IMR-90 (cell line): ENCODE data around the gene ANO10. TPM values are rescaled to one million over a fixed set of nuclear protein-coding genes. Genes with fewer than 3 reads are reported as not detected.

Experiments
- ATAC-seq: fragments of 200-7000 bp; cut with Tn5 transposase; 2 replicates; pipeline ENCODE4 v1.9.1; 2020; ENCODE audit warnings: low read depth, mild to moderate bottlenecking, moderate library complexity
- BruUV-seq: library from RNA; stranded (reverse); fragments of 400-500 nt; replicated peaks from 2 replicates; lab custom pipeline; 2021; lab: Mats Ljungman, UMichigan
- CTCF ChIA-PET: fragments of 300-600 bp; formaldehyde crosslinking; extraction: SDS; loops from one replicate; lab custom pipeline; 2021; ENCODE audit warnings: antibody characterized with exemption; lab: Yijun Ruan, JAX
- POLR2A ChIA-PET: fragments of 300-600 bp; sonication (Branson Sonifier 250); formaldehyde crosslinking; loops from one replicate; lab custom pipeline; 2022; ENCODE audit warnings: antibody characterized with exemption; ENCODE audit not compliant: unreplicated experiment; lab: Charles Lee
- DNase-seq: peaks from one replicate; pipeline ENCODE4 v3.0.0; 2013
- H2AFZ ChIP-seq: replicated peaks from 2 replicates; pipeline ENCODE3; 2013; ENCODE audit warnings: low read length, mild to moderate bottlenecking; ENCODE audit not compliant: poor library complexity
- H2AK5ac ChIP-seq: 2 replicates; pipeline ENCODE4 v1.6.1; 2013; ENCODE audit warnings: low read depth, low read length, inconsistent platforms
- H2AK9ac ChIP-seq: replicated peaks from 2 replicates; pipeline ENCODE3; 2013; ENCODE audit warnings: mild to moderate bottlenecking, low read depth, low read length, moderate library complexity; ENCODE audit not compliant: poor library complexity
- H2BK120ac ChIP-seq: 2 replicates; pipeline ENCODE4 v1.6.1; 2013; ENCODE audit warnings: low read depth, low read length, inconsistent platforms
- H2BK15ac ChIP-seq: 3 replicates; pipeline ENCODE4 v1.6.1; 2013; ENCODE audit warnings: low read depth, low read length, inconsistent platforms
- H2BK20ac ChIP-seq: 2 replicates; pipeline ENCODE4 v1.6.1; 2013; ENCODE audit warnings: low read depth, mild to moderate bottlenecking, inconsistent platforms, low read length, moderate library complexity
- H2BK5ac ChIP-seq: 2 replicates; pipeline ENCODE4 v1.6.1; 2013; ENCODE audit warnings: mild to moderate bottlenecking, low read depth, low read length, inconsistent platforms; ENCODE audit not compliant: poor library complexity, severe bottlenecking
- H3K14ac ChIP-seq: replicated peaks from 2 replicates; pipeline ENCODE4 v1.6.1; 2013; ENCODE audit warnings: low read depth, low read length, inconsistent platforms
- H3K18ac ChIP-seq: 2 replicates; pipeline ENCODE4 v1.6.1; 2013; ENCODE audit warnings: low read depth, low read length, control low read depth
- H3K23ac ChIP-seq: 2 replicates; pipeline ENCODE4 v1.6.1; 2013; ENCODE audit warnings: low read depth, low read length, inconsistent platforms
- H3K27ac ChIP-seq: 2 replicates; pipeline ENCODE4 v1.5.1; 2013; ENCODE audit warnings: mild to moderate bottlenecking, control low read depth, low read length; ENCODE audit not compliant: insufficient read depth
- H3K27me3 ChIP-seq: 2 replicates; pipeline ENCODE4 v1.6.1; 2013; ENCODE audit warnings: low read length; ENCODE audit not compliant: control insufficient read depth, insufficient read depth
- H3K36me3 ChIP-seq: 2 replicates; pipeline ENCODE4 v1.6.1; 2013; ENCODE audit warnings: low read length, mixed read lengths; ENCODE audit not compliant: control insufficient read depth, insufficient read depth
- H3K4ac ChIP-seq: 2 replicates; pipeline ENCODE4 v1.6.1; 2013; ENCODE audit warnings: low read depth, low read length, inconsistent platforms
- H3K4me1 ChIP-seq: 2 replicates; pipeline ENCODE4 v1.6.1; 2013; ENCODE audit warnings: low read length, mixed read lengths; ENCODE audit not compliant: control insufficient read depth, insufficient read depth
- H3K4me2 ChIP-seq: 2 replicates; pipeline ENCODE4 v1.6.1; 2013; ENCODE audit warnings: low read depth, mild to moderate bottlenecking, control low read depth, low read length, moderate library complexity
- H3K4me3 ChIP-seq: 2 replicates; pipeline ENCODE4 v1.5.1; 2013; ENCODE audit warnings: low read depth, mild to moderate bottlenecking, control low read depth, low read length, moderate library complexity; ENCODE audit not compliant: insufficient read depth
- H3K56ac ChIP-seq: 2 replicates; pipeline ENCODE4 v1.6.1; 2013; ENCODE audit warnings: low read length, inconsistent platforms; ENCODE audit not compliant: insufficient read depth; ENCODE audit errors: extremely low read depth
- H3K79me1 ChIP-seq, 2 experiments: 2 replicates each; pipeline ENCODE4 v1.6.1; 2013; ENCODE audit warnings: low read length in 2 of 2, inconsistent platforms in 1 of 2, low read depth in 1 of 2
- H3K9ac ChIP-seq: 2 replicates; pipeline ENCODE4 v1.6.1; 2013; ENCODE audit warnings: low read depth, low read length, control low read depth
- H3K9me1 ChIP-seq: 2 replicates; pipeline ENCODE4 v1.6.1; 2013; ENCODE audit warnings: low read length, inconsistent platforms; ENCODE audit not compliant: insufficient read depth
- H3K9me3 ChIP-seq: 2 replicates; pipeline ENCODE4 v1.6.1; 2013; ENCODE audit warnings: low read length; ENCODE audit not compliant: control insufficient read depth, insufficient read depth
- H4K20me1 ChIP-seq: 2 replicates; pipeline ENCODE4 v1.6.1; 2013; ENCODE audit warnings: low read length, inconsistent platforms; ENCODE audit not compliant: insufficient read depth
- H4K5ac ChIP-seq: 2 replicates; pipeline ENCODE4 v1.6.1; 2013; ENCODE audit warnings: mild to moderate bottlenecking, low read depth, low read length, control low read depth
- H4K8ac ChIP-seq, 2 experiments: 2 replicates each; pipeline ENCODE4 v1.6.1; 2013; ENCODE audit warnings: low read depth in 2 of 2, low read length in 2 of 2, control low read depth in 1 of 2, inconsistent platforms in 1 of 2
- H4K91ac ChIP-seq: 2 replicates; pipeline ENCODE4 v1.6.1; 2013; ENCODE audit warnings: low read depth, low read length, inconsistent platforms; ENCODE audit not compliant: insufficient read depth
- CEBPB ChIP-seq: IDR thresholded peaks from 2 replicates; pipeline ENCODE4 v1.6.1; 2012; ENCODE audit warnings: low read depth, low read length, improper control_type of control experiment
- RCOR1 ChIP-seq: IDR thresholded peaks from 2 replicates; pipeline ENCODE4 v1.6.1; 2012; ENCODE audit warnings: mild to moderate bottlenecking, low read length, improper control_type of control experiment; ENCODE audit not compliant: insufficient replicate concordance
- SMC3 ChIP-seq: fragments of 150-350 bp; IDR thresholded peaks from 2 replicates; pipeline ENCODE4 v1.6.1; 2016; ENCODE audit warnings: low read depth, mild to moderate bottlenecking, antibody characterized with exemption, low read length, moderate library complexity
- dilution Hi-C: fragments of 300-500 bp; cut with HindIII; formaldehyde crosslinking; loops from one replicate; pipeline ENCODE4 v1.14.3; 2018; ENCODE audit warnings: low sequenced_read_pairs; ENCODE audit not compliant: unreplicated experiment
- in situ Hi-C: fragments of 300-500 bp; cut with MboI; formaldehyde crosslinking; loops from 3 replicates; pipeline ENCODE4 v1.14.3; 2019; ENCODE audit warnings: low sequenced_read_pairs, inconsistent platforms, mixed read lengths
- intact Hi-C: fragments of 100-400 bp; cut with micrococcal nuclease; formaldehyde crosslinking; loops from 2 replicates; pipeline ENCODE4 v1.10.0; 2022
- polyA plus RNA-seq, 3 experiments: library from polyadenylated mRNA; depleted of rRNA; stranded (reverse); fragments of >200 nt; gene quantifications; 2 replicates each; pipeline ENCODE4 v1.2.3, GENCODE V29; 2012; ENCODE audit warnings: low replicate concordance in 1 of 3
- total RNA-seq: library from RNA; depleted of rRNA; stranded (reverse); fragments of >200 nt; gene quantifications from 2 replicates; pipeline ENCODE4 v1.2.3, GENCODE V29; 2012
- TF ChIP-seq, protein P1 (sequence below): fragments of 150-350 bp; IDR thresholded peaks from 2 replicates; pipeline ENCODE4 v1.6.1; 2017; ENCODE audit warnings: mild to moderate bottlenecking, antibody characterized with exemption, low read length, low read depth

Gene ANO10
- total and polyA plus RNA-seq, 2 of the 4 experiments (the other 2 are of a cell fraction): 28.5 to 41.6 TPM

DNA sequence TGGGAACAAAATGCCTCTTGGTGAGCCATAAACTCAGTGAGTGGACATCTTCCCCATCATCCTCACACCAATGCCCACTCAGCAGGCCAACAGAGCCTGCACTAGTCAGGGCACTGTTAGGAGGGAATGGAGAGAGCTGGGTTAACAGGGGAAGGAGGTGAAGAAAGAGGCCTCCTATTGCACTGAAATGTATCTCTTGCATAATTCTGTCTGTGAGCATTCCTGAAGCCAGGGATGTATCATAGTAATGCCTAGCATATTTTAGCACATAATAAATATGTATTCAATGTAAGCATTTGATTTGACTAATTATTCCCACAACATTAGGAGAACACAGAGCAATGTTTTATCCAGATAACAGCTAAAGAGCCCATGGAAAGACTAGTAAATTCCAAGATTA lies 81.2 kb downstream of the ANO10 start:
- intact Hi-C loops (loop anchor here (5.0 to 10.0 kb wide), 4 partner anchors 152 to 454 kb away; partner anchors contain the start of gene ABHD5), dilution Hi-C loops (no loop called here), in situ Hi-C loops (loop anchor here (10.0 kb wide), 1 partner anchor 654 kb away; no protein-coding TSS in a partner anchor)
- H3K4me3 ChIP-seq: no peak overlapping the region
- H4K5ac ChIP-seq: 0 out of 2 replicates have a peak overlapping the region, but pooled peaks have one; percentile 69
- H3K4ac ChIP-seq: peak overlapping the region; percentile 6; the same call in 1 of the 2 replicates
- H2AK9ac ChIP-seq: no peak overlapping the region
- H2BK15ac ChIP-seq: no peak overlapping the region
- DNase-seq (peak; percentile 58), ATAC-seq (peak; percentile 95)
- no peak overlapping the region; the same call in 1 of the 2 replicates for H2AK5ac ChIP-seq
- peak overlapping the region; percentile 63; the same call in 1 of the 2 replicates for H3K27ac ChIP-seq
- peak overlapping the region; percentile 46 to 49; a peak in 1 of 4 replicates for H4K8ac ChIP-seq
- peaks cover 4% of the 10 kb centered on the region for H3K36me3 ChIP-seq
- H3K9me3 ChIP-seq: no peaks in the 10 kb centered on the region
- H2BK120ac ChIP-seq: no peak overlapping the region
- H4K91ac ChIP-seq: 0 out of 2 replicates have a peak overlapping the region, but pooled peaks have one; percentile 29
- H3K9ac ChIP-seq: no peak overlapping the region
- H2AFZ ChIP-seq: no peak overlapping the region
- H3K79me1 ChIP-seq: peaks cover 4 to 6% of the 10 kb centered on the region in 2 experiments; a peak in 2 of 4 replicates
- peaks cover 7% of the 10 kb centered on the region for H3K4me1 ChIP-seq
- peak overlapping the region; percentile 72 for H2BK5ac ChIP-seq
- BruUV-seq: no TSS peak
- H4K20me1 ChIP-seq: no peaks in the 10 kb centered on the region
- POLR2A ChIA-PET: no interaction called here
- no peak for TF ChIP-seq RCOR1
- TF ChIP-seq, protein P1, sequence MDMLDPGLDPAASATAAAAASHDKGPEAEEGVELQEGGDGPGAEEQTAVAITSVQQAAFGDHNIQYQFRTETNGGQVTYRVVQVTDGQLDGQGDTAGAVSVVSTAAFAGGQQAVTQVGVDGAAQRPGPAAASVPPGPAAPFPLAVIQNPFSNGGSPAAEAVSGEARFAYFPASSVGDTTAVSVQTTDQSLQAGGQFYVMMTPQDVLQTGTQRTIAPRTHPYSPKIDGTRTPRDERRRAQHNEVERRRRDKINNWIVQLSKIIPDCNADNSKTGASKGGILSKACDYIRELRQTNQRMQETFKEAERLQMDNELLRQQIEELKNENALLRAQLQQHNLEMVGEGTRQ: no peak
- no peak for TF ChIP-seq SMC3
- peak; percentile 89 for TF ChIP-seq CEBPB
- no peak overlapping the region for H2BK20ac ChIP-seq
- H3K14ac ChIP-seq: no peak overlapping the region
- H3K18ac ChIP-seq: peak overlapping the region; percentile 78; the same call in 1 of the 2 replicates
- peaks cover 3% of the 10 kb centered on the region for H3K9me1 ChIP-seq
- no peaks in the 10 kb centered on the region for H3K27me3 ChIP-seq
- no peak overlapping the region for H3K23ac ChIP-seq
- no peak overlapping the region for H3K56ac ChIP-seq
- H3K4me2 ChIP-seq: no peak overlapping the region
- CTCF ChIA-PET: interaction anchor here (1.0 to 1.1 kb wide), 2 partner anchors 10 to 213 kb away, joined by 3 read pairs; no protein-coding TSS in a partner anchor
